ENCODE results near the gene LMBR1.
"Not testable (repeated sequence)": the region's sequence is repeated elsewhere in the genome, so short reads cannot be mapped to it uniquely, and the experiment has no call there.

The LMBR1 gene

DNA sequence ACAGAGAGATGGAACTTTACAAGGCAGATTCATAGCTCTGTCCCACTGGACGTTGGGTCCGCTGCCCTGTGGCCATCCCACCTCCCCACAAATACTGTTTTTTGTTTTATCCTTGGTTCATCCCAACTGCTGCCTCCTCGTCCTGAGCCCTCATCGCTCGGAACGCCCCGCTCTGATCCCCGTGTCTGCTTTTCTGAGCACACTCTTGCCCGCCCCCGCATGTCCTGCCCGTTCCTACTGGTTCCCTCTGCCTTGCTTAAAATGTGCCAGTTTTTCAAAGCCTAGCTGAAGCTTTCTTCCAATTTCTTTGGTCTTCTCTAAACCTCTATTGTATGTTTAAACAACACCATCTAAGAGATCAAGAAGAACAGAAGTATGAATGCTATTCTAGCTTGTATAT, 233.0 kb downstream of the LMBR1 start:
- no peak for DNase-seq (ENCODE audit: low read depth in 2 of 2, low spot score in 1 of 2)

GRCh38 chr7:156659203-156659602, 233.8 kb downstream of the LMBR1 start:
- DNase-seq (ENCODE audit: low read depth in 2 of 2, low spot score in 1 of 2), result no peak

GRCh38 chr7:156657681-156658080, 235.3 kb downstream of the LMBR1 start:
- no peak for DNase-seq (ENCODE audit: low read depth in 2 of 2, low spot score in 1 of 2)

DNA sequence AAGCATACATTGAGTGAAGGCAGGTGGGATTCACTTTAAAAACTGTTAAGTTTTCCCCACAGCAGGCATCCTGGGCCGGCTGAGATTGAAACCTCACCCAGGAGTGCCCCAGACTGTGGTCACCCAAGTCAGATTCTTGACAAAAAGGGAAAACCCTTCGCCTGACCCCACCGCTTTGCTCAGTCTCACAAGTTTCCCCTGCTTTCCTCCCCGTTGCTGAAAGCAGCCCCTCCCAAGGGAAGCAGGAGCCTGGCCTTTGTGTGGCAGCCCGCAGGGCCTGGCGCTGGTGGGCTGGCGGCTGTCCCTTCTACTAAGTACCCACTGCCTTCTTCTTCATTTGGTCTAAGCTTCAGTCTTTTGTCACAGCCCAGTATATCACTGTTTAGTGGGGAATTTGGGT, 236.4 kb downstream of the LMBR1 start:
- no peak for DNase-seq (ENCODE audit: low read depth in 2 of 2, low spot score in 1 of 2)

- DNase-seq (ENCODE audit: low read depth in 2 of 2, low spot score in 1 of 2), result no peak
These were observed 237.0 kb downstream of the LMBR1 start for GRCh38 chr7:156655983-156656382.

GRCh38 chr7:156655251-156655650, 237.7 kb downstream of the LMBR1 start:
- DNase-seq (ENCODE audit: low read depth in 2 of 2, low spot score in 1 of 2), result no peak

GRCh38 chr7:156654511-156655234, 238.3 kb downstream of the LMBR1 start:
- DNase-seq (ENCODE audit: low read depth in 2 of 2, low spot score in 1 of 2), result no peak

- no peak for DNase-seq (ENCODE audit: low read depth in 2 of 2, low spot score in 1 of 2)
These were observed 240.0 kb downstream of the LMBR1 start for GRCh38 chr7:156652886-156653568.

DNA sequence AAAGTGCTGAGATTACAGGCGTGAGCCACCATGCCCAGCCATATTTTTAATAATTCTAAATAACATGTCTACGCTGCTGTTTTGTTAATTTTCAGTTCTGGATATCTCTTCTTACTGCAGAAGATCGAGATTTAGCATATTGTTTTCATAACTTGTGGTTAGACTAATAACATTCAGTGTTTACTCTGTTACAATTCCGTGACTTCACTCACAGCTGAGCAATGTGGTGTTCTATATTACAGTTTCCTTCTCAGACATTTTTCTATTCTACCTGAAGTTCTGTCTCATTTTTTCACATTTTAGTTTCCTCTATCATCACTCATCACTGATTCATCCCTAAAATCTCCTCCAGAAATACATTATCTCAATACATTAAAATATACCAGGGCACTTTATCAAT, 241.5 kb downstream of the LMBR1 start:
- DNase-seq (ENCODE audit: low read depth in 2 of 2, low spot score in 1 of 2), result no peak

- no peak for DNase-seq (ENCODE audit: low read depth in 2 of 2, low spot score in 1 of 2)
These were observed 242.9 kb downstream of the LMBR1 start for GRCh38 chr7:156650042-156650441.

- DNase-seq (ENCODE audit: low read depth in 2 of 2, low spot score in 1 of 2), result not testable (repeated sequence)
These were observed 245.7 kb downstream of the LMBR1 start for GRCh38 chr7:156647330-156647729.

DNA sequence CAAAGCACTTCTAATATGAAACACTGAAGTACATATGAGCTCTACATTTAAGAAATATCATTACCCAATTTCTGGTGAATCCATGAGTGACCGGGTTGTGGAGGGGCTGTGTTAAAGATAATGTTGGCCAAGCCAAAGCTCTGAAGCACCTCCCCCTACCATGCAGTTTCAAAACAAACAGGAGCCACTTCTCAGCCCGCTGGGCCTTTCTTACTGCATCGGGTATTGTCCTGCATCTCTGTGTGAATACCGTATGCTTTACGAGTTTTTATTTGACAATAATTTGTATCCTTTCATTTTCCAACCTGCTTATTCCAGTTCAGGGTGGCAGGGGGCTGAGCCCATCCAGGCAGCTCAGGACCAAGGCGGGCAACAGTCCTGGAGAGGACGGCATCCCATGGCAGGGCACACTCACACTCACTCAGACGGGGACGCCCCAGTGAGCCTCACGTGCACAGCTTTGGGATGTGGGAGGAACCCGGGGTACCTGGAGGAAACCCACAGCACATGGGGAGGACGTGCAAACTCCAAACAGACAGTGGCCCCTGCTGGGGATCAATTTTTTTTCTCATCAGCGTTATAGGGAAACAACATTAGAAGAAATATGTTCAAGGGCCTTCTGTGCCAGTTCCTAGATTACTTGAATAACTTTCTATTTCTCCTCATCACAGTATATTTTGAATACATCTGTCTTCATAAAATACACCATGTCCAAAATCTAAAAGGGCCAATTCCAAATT, 250.5 kb downstream of the LMBR1 start:
- no peak for DNase-seq (ENCODE audit: low read depth in 2 of 2, low spot score in 1 of 2)

GRCh38 chr7:156640949-156641485, 252.0 kb downstream of the LMBR1 start:
- DNase-seq (ENCODE audit: low read depth in 2 of 2, low spot score in 1 of 2), result peak in 1 of 2 donors; percentile 28

DNA sequence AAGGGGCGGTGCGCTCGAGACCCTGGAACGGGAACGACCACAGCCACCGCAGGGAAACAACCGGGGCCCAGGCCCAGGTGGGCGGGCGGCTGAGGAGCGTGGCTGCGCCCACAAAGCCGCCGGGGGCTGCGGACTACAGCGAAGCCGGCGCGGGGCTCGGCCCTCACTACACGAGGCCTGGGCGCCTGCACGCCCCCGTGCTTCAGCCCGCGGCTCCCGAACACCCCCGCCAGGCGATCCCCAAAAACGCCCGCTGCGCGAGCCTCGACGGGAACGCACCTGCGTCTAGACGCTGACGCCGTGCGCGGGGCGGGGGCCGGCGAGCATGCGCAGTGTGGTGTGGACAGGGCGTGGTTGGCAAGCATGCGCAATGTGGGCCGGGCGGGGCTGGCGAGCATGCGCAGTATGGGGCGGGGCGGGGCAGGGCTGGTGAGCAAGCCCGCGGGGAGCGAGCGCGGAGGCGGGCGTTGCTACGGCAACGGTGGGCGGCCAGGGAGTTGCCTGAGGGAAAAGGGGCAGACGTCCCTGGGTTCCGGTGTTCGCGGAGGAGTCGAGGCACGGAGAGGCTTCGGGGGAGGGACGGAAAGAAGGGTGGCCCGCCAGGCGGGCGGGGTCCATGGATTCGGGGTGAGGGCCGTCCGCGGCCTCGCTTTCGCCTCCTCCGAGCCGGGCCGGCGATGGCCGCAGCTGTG, 252.6 kb downstream of the LMBR1 start, which contains the start of gene RNF32:
RNF32 (plus strand) TSS at position 518 of the 692 bp plus-strand sequence. CDS start 3,104 bp downstream, outside the sequence.
- DNase-seq (ENCODE audit: low read depth in 2 of 2, low spot score in 1 of 2), result peak; percentile 88 to 99

GRCh38 chr7:156639426-156640256, 253.3 kb downstream of the LMBR1 start:
- no peak for DNase-seq (ENCODE audit: low read depth in 2 of 2, low spot score in 1 of 2)

GRCh38 chr7:156638443-156639077, 254.4 kb downstream of the LMBR1 start:
- no peak for DNase-seq (ENCODE audit: low read depth in 2 of 2, low spot score in 1 of 2)

DNA sequence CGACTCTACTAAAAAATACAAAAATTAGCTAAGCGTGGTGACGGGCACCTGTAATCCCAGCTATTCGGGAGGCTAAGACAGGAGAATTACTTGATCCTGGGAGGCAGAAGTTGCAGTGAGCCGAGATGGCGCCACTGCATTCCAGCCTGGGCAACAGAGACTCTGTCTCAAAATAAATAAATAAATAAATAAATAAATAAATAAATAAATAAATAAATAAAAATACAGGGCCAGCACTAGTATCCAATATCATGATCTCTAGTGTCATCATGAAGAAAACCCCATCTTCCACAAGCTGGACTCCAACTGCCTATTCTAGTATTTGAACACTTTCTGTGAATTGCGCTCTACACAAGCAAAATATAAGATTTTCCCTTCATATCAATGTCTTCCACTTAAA, 255.9 kb downstream of the LMBR1 start:
- not testable (repeated sequence) for DNase-seq (ENCODE audit: low read depth in 2 of 2, low spot score in 1 of 2)

- no peak for DNase-seq (ENCODE audit: low read depth in 2 of 2, low spot score in 1 of 2)
These were observed 257.2 kb downstream of the LMBR1 start for GRCh38 chr7:156635529-156636385.

GRCh38 chr7:156634117-156634516, 258.9 kb downstream of the LMBR1 start:
- no peak for DNase-seq (ENCODE audit: low read depth in 2 of 2, low spot score in 1 of 2)
